Natural killer cell (primary cell): ENCODE data around the gene CALML6. TPM values are rescaled to one million over a fixed set of nuclear protein-coding genes. Genes with fewer than 3 reads are reported as not detected.

Experiments used
- ATAC-seq, 3 donors: fragments of 150-1000 bp in 2 of 3; fragments of 200-7000 bp in 1 of 3; cut with Tn5 transposase; 1 replicate in 1 of 3; 2 replicates in 2 of 3; pipeline ENCODE4 v1.10.0; 2021; ENCODE audit warnings: mild to moderate bottlenecking in 2 of 3, moderate library complexity in 2 of 3
- DNase-seq, 2 donors: peaks; one replicate each; pipeline versions ENCODE4 v3.0.0 to v3.0.0-alpha.2; 2013 to 2021; ENCODE audit warnings: mixed read lengths in 1 of 2
- H3K27ac ChIP-seq: one replicate; pipeline ENCODE4 v1.5.1; 2013; ENCODE audit warnings: mild to moderate bottlenecking, low read length
- H3K27me3 ChIP-seq: one replicate; pipeline ENCODE4 v1.6.1; 2013; ENCODE audit warnings: low read length; ENCODE audit not compliant: control insufficient read depth, insufficient read depth
- H3K36me3 ChIP-seq: one replicate; pipeline ENCODE4 v1.6.1; 2013; ENCODE audit warnings: low read length; ENCODE audit not compliant: control insufficient read depth, insufficient read depth
- H3K4me1 ChIP-seq: one replicate; pipeline ENCODE4 v1.6.1; 2013; ENCODE audit warnings: low read length; ENCODE audit not compliant: control insufficient read depth, insufficient read depth
- H3K4me3 ChIP-seq: one replicate; pipeline ENCODE4 v1.5.1; 2013; ENCODE audit warnings: low read length
- H3K9me3 ChIP-seq: one replicate; pipeline ENCODE4 v1.6.1; 2013; ENCODE audit warnings: low read length; ENCODE audit not compliant: control insufficient read depth, insufficient read depth
- H3K27ac Mint-ChIP-seq, 2 donors: one replicate each; pipeline ENCODE4 v1.8.0; 2022; ENCODE audit warnings: mild to moderate bottlenecking in 2 of 2, mixed read lengths in 2 of 2, moderate library complexity in 1 of 2
- H3K27me3 Mint-ChIP-seq, 2 donors: one replicate each; pipeline ENCODE4 v1.8.0; 2022; ENCODE audit warnings: low read depth in 2 of 2, mixed read lengths in 2 of 2
- H3K36me3 Mint-ChIP-seq: one replicate; pipeline ENCODE4 v1.8.0; 2022; ENCODE audit warnings: mixed read lengths
- H3K4me1 Mint-ChIP-seq, 2 donors: one replicate each; pipeline ENCODE4 v1.8.0; 2022; ENCODE audit warnings: mixed read lengths in 2 of 2
- H3K4me3 Mint-ChIP-seq: one replicate; pipeline ENCODE4 v1.8.0; 2022; ENCODE audit warnings: mild to moderate bottlenecking, moderate library complexity, mixed read lengths
- H3K9me3 Mint-ChIP-seq, 2 donors: one replicate each; pipeline ENCODE4 v1.8.0; 2022; ENCODE audit warnings: mixed read lengths in 2 of 2
- WGBS: methylation state at CpG from one replicate; pipeline ENCODE4 v1.1.7; 2013; ENCODE audit warnings: missing lambda C conversion rate; ENCODE audit not compliant: insufficient coverage; 5-methylcytosine and 5-hydroxymethylcytosine counted together
- intact Hi-C: fragments of 100-400 bp; cut with micrococcal nuclease; formaldehyde crosslinking; loops from one replicate; pipeline ENCODE4 v1.14.2; 2022
- total RNA-seq, 4 donors: library from RNA; stranded (reverse); fragments of 120-200 nt in 1 of 4; gene quantifications; one replicate each; pipeline versions ENCODE4 v1.2.3 to v1.2.4, GENCODE V29; 2013 to 2022
- TF ChIP-seq, protein P1 (sequence below): fragments of 200-600 bp; IDR thresholded peaks from one replicate; pipeline ENCODE4 v1.8.0; 2022; ENCODE audit warnings: antibody characterized with exemption

Gene CALML6
- total RNA-seq, 3 donors from 2014 or later (not counting 1 experiment from before 2014, with no cell fraction given) = 2.1 to 3.9 (median 2.9) TPM

DNA sequence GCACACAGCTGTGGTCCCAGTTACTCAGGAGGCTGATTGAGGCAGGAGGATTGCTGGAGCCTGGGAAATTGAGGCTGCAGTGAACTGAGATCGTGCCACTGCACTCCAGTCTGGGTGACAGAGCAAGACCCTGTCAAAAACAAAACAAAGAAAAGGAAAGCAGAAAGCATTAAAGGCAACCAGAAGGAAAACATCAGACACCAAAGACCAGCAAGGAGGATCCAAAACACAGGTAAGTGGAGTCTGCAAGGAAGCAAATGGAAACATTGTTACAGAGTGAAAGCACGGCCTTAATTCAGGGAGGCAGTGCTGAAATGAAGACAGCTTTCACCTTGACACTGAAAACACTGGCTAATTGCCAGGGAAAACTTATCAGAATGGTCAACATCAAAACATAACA, 47.7 kb downstream of the CALML6 start:
- Histone ChIP-seq H3K9me3 (no peaks in the 10 kb centered on the region), H3K27ac (no peak overlapping the region), H3K36me3 (no peaks in the 10 kb centered on the region), H3K27me3 (no peaks in the 10 kb centered on the region), H3K4me1 (no peaks in the 10 kb centered on the region), H3K4me3 (no peak overlapping the region)
- no peak overlapping the region for H3K27ac Mint-ChIP-seq
- no peaks in the 10 kb centered on the region for H3K36me3 Mint-ChIP-seq
- DNase-seq (no peak), ATAC-seq (no peak)
- 90% methylated on average over 2 of the region's 2 CpGs for WGBS
- H3K4me3 Mint-ChIP-seq = no peak overlapping the region
- TF ChIP-seq, protein P1, sequence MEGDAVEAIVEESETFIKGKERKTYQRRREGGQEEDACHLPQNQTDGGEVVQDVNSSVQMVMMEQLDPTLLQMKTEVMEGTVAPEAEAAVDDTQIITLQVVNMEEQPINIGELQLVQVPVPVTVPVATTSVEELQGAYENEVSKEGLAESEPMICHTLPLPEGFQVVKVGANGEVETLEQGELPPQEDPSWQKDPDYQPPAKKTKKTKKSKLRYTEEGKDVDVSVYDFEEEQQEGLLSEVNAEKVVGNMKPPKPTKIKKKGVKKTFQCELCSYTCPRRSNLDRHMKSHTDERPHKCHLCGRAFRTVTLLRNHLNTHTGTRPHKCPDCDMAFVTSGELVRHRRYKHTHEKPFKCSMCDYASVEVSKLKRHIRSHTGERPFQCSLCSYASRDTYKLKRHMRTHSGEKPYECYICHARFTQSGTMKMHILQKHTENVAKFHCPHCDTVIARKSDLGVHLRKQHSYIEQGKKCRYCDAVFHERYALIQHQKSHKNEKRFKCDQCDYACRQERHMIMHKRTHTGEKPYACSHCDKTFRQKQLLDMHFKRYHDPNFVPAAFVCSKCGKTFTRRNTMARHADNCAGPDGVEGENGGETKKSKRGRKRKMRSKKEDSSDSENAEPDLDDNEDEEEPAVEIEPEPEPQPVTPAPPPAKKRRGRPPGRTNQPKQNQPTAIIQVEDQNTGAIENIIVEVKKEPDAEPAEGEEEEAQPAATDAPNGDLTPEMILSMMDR = no peak
- no peaks in the 10 kb centered on the region for H3K9me3 Mint-ChIP-seq
- intact Hi-C loops = no loop called here
- peaks cover 19 to 20% of the 10 kb centered on the region in 2 donors for H3K27me3 Mint-ChIP-seq
- no peaks in the 10 kb centered on the region for H3K4me1 Mint-ChIP-seq

- no peaks in the 10 kb centered on the region for H3K4me1 Mint-ChIP-seq
- no peaks in the 10 kb centered on the region for H3K9me3 Mint-ChIP-seq
- TF ChIP-seq, protein P1 = no peak
- H3K36me3 ChIP-seq = no peaks in the 10 kb centered on the region
- H3K4me3 ChIP-seq = no peak overlapping the region
- no peak overlapping the region for H3K27ac ChIP-seq
- H3K9me3 ChIP-seq = no peaks in the 10 kb centered on the region
- no peak for ATAC-seq
- no peaks in the 10 kb centered on the region for H3K27me3 ChIP-seq
- H3K27me3 Mint-ChIP-seq = peaks cover 17 to 20% of the 10 kb centered on the region in 2 donors
- intact Hi-C loops = no loop called here
- DNase-seq = no peak
- H3K4me3 Mint-ChIP-seq = no peak overlapping the region
- no peak overlapping the region for H3K27ac Mint-ChIP-seq
- WGBS = 86% methylated on average over 17 of the region's 17 CpGs
- H3K36me3 Mint-ChIP-seq = no peaks in the 10 kb centered on the region
- H3K4me1 ChIP-seq = no peaks in the 10 kb centered on the region
Measured at GRCh38 chr1:1963570-1963969, 48.5 kb downstream of the CALML6 start.

DNA sequence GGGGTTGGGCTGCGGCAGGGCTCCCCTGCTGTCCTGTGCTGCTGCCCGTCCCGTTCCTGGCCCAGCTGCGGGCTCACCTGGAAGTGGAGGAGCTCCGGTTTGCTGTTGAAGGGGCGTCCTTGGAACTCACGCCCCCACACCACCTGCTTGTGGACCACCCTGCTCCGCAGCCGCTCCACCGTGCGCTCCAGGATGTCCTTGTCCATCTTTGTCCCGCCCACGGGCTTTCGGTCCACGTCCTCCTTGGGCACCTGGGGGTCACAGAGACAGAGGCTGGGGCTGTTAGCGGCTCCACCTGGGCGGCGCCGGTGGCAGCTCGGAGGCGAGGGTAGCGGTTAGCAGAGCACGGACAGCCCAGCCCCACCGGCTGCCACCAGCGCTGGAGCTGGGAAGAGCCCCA, 49.8 kb downstream of the CALML6 start:
- TF ChIP-seq, protein P1 = no peak
- no peak overlapping the region for H3K4me3 ChIP-seq
- no peak overlapping the region for H3K4me3 Mint-ChIP-seq
- no peaks in the 10 kb centered on the region for H3K36me3 Mint-ChIP-seq
- peaks cover 17 to 20% of the 10 kb centered on the region in 2 donors for H3K27me3 Mint-ChIP-seq
- intact Hi-C loops = no loop called here
- no peaks in the 10 kb centered on the region for H3K4me1 ChIP-seq
- ATAC-seq (no peak), DNase-seq (no peak)
- H3K27ac ChIP-seq = no peak overlapping the region
- no peaks in the 10 kb centered on the region for H3K9me3 ChIP-seq
- 84% methylated on average over 25 of the region's 25 CpGs for WGBS
- H3K36me3 ChIP-seq = no peaks in the 10 kb centered on the region
- H3K27me3 ChIP-seq = no peaks in the 10 kb centered on the region
- H3K9me3 Mint-ChIP-seq = no peaks in the 10 kb centered on the region
- H3K4me1 Mint-ChIP-seq = no peaks in the 10 kb centered on the region
- H3K27ac Mint-ChIP-seq = no peak overlapping the region

GRCh38 chr1:1965546-1965945, 50.5 kb downstream of the CALML6 start:
- 81% methylated on average over 10 of the region's 10 CpGs for WGBS
- DNase-seq (no peak), ATAC-seq (no peak)
- no peaks in the 10 kb centered on the region for H3K4me1 Mint-ChIP-seq
- Histone ChIP-seq H3K36me3 (no peaks in the 10 kb centered on the region), H3K4me3 (no peak overlapping the region), H3K4me1 (no peaks in the 10 kb centered on the region), H3K27me3 (no peaks in the 10 kb centered on the region), H3K9me3 (no peaks in the 10 kb centered on the region), H3K27ac (no peak overlapping the region)
- no peak overlapping the region for H3K4me3 Mint-ChIP-seq
- H3K36me3 Mint-ChIP-seq = no peaks in the 10 kb centered on the region
- intact Hi-C loops = no loop called here
- TF ChIP-seq, protein P1 = no peak
- H3K27ac Mint-ChIP-seq = no peak overlapping the region
- no peaks in the 10 kb centered on the region for H3K9me3 Mint-ChIP-seq
- H3K27me3 Mint-ChIP-seq = peaks cover 15 to 16% of the 10 kb centered on the region in 2 donors
